Measurements from ENCODE around the gene HAPSTR1.

HAPSTR1 gene

GRCh38 chr16:9123401-9123800 is 32.0 kb downstream of the HAPSTR1 start:
- Histone ChIP-seq H3K9me3 (ENCODE audit: control insufficient read depth, low read length) (no peaks in the 10 kb centered on the region), H3K4me3 (ENCODE audit: extremely low read depth, insufficient read depth, low read length, poor library complexity, severe bottlenecking) (no peak overlapping the region), H3K36me3 (ENCODE audit: control insufficient read depth, insufficient read depth, low read length) (peaks cover 68% of the 10 kb centered on the region), H3K4me1 (ENCODE audit: control insufficient read depth, insufficient read depth, low read length, poor library complexity, severe bottlenecking) (peaks cover 21% of the 10 kb centered on the region), H3K27ac (ENCODE audit: low read depth, low read length, severe bottlenecking) (no peak overlapping the region)
- 92 to 100% methylated on average over 7 of the region's 7 CpGs for WGBS, 2 experiments (ENCODE audit: insufficient coverage in 2 of 2)

GRCh38 chr16:9123871-9124270 is 32.4 kb downstream of the HAPSTR1 start:
- WGBS, 2 experiments (ENCODE audit: insufficient coverage in 2 of 2): 91 to 94% methylated on average over 2 to 4 of the region's 5 CpGs
- peaks cover 63% of the 10 kb centered on the region for H3K36me3 ChIP-seq (ENCODE audit: control insufficient read depth, insufficient read depth, low read length)
- H3K4me3 ChIP-seq (ENCODE audit: extremely low read depth, insufficient read depth, low read length, poor library complexity, severe bottlenecking): no peak overlapping the region
- no peak overlapping the region for H3K27ac ChIP-seq (ENCODE audit: low read depth, low read length, severe bottlenecking)
- H3K9me3 ChIP-seq (ENCODE audit: control insufficient read depth, low read length): no peaks in the 10 kb centered on the region
- H3K4me1 ChIP-seq (ENCODE audit: control insufficient read depth, insufficient read depth, low read length, poor library complexity, severe bottlenecking): peaks cover 25% of the 10 kb centered on the region

GRCh38 chr16:9124444-9124843 is 33.0 kb downstream of the HAPSTR1 start:
- Histone ChIP-seq H3K36me3 (ENCODE audit: control insufficient read depth, insufficient read depth, low read length) (peaks cover 57% of the 10 kb centered on the region), H3K27ac (ENCODE audit: low read depth, low read length, severe bottlenecking) (no peak overlapping the region), H3K4me3 (ENCODE audit: extremely low read depth, insufficient read depth, low read length, poor library complexity, severe bottlenecking) (no peak overlapping the region), H3K9me3 (ENCODE audit: control insufficient read depth, low read length) (no peaks in the 10 kb centered on the region), H3K4me1 (ENCODE audit: control insufficient read depth, insufficient read depth, low read length, poor library complexity, severe bottlenecking) (peaks cover 29% of the 10 kb centered on the region)
- 96 to 100% methylated on average over 7 of the region's 7 CpGs for WGBS, 2 experiments (ENCODE audit: insufficient coverage in 2 of 2)

- H3K27ac ChIP-seq (ENCODE audit: low read depth, low read length, severe bottlenecking): no peak overlapping the region
- 81 to 88% methylated on average over 11 of the region's 12 CpGs for WGBS, 2 experiments (ENCODE audit: insufficient coverage in 2 of 2)
- H3K36me3 ChIP-seq (ENCODE audit: control insufficient read depth, insufficient read depth, low read length): peaks cover 52% of the 10 kb centered on the region
Observed at GRCh38 chr16:9124908-9125584, 33.6 kb downstream of the HAPSTR1 start.

GRCh38 chr16:9125658-9126505 is 34.4 kb downstream of the HAPSTR1 start:
- Histone ChIP-seq H3K27ac (ENCODE audit: low read depth, low read length, severe bottlenecking) (peak overlapping the region; percentile 55), H3K4me3 (ENCODE audit: extremely low read depth, insufficient read depth, low read length, poor library complexity, severe bottlenecking) (no peak overlapping the region), H3K4me1 (ENCODE audit: control insufficient read depth, insufficient read depth, low read length, poor library complexity, severe bottlenecking) (peaks cover 29% of the 10 kb centered on the region), H3K36me3 (ENCODE audit: control insufficient read depth, insufficient read depth, low read length) (peaks cover 44% of the 10 kb centered on the region), H3K9me3 (ENCODE audit: control insufficient read depth, low read length) (no peaks in the 10 kb centered on the region)
- WGBS, 2 experiments (ENCODE audit: insufficient coverage in 2 of 2): 95 to 97% methylated on average over 14 of the region's 17 CpGs

More at GRCh38 chr16:9124908-9125584, 33.6 kb downstream of the HAPSTR1 start:
- H3K4me3 ChIP-seq (ENCODE audit: extremely low read depth, insufficient read depth, low read length, poor library complexity, severe bottlenecking): no peak overlapping the region
- peaks cover 29% of the 10 kb centered on the region for H3K4me1 ChIP-seq (ENCODE audit: control insufficient read depth, insufficient read depth, low read length, poor library complexity, severe bottlenecking)
- H3K9me3 ChIP-seq (ENCODE audit: control insufficient read depth, low read length): no peaks in the 10 kb centered on the region

- Histone ChIP-seq H3K36me3 (ENCODE audit: control insufficient read depth, insufficient read depth, low read length) (peaks cover 37% of the 10 kb centered on the region), H3K4me3 (ENCODE audit: extremely low read depth, insufficient read depth, low read length, poor library complexity, severe bottlenecking) (no peak overlapping the region), H3K4me1 (ENCODE audit: control insufficient read depth, insufficient read depth, low read length, poor library complexity, severe bottlenecking) (peaks cover 29% of the 10 kb centered on the region), H3K27ac (ENCODE audit: low read depth, low read length, severe bottlenecking) (peak overlapping the region; percentile 29), H3K9me3 (ENCODE audit: control insufficient read depth, low read length) (no peaks in the 10 kb centered on the region)
- WGBS, 2 experiments (ENCODE audit: insufficient coverage in 2 of 2): 83 to 94% methylated on average over 2 of the region's 2 CpGs
Observed at GRCh38 chr16:9126609-9127008, 35.2 kb downstream of the HAPSTR1 start.

- peaks cover 29% of the 10 kb centered on the region for H3K4me1 ChIP-seq (ENCODE audit: control insufficient read depth, insufficient read depth, low read length, poor library complexity, severe bottlenecking)
- H3K4me3 ChIP-seq (ENCODE audit: extremely low read depth, insufficient read depth, low read length, poor library complexity, severe bottlenecking): no peak overlapping the region
- H3K36me3 ChIP-seq (ENCODE audit: control insufficient read depth, insufficient read depth, low read length): peaks cover 16% of the 10 kb centered on the region
- no peaks in the 10 kb centered on the region for H3K9me3 ChIP-seq (ENCODE audit: control insufficient read depth, low read length)
- WGBS, 2 experiments (ENCODE audit: insufficient coverage in 2 of 2): 96 to 100% methylated on average over 6 to 9 of the region's 14 CpGs
- H3K27ac ChIP-seq (ENCODE audit: low read depth, low read length, severe bottlenecking): peak overlapping the region; percentile 95
Observed at GRCh38 chr16:9128346-9129342, 37.2 kb downstream of the HAPSTR1 start.

GRCh38 chr16:9134306-9134705 is 42.9 kb downstream of the HAPSTR1 start:
- Histone ChIP-seq H3K4me3 (ENCODE audit: extremely low read depth, insufficient read depth, low read length, poor library complexity, severe bottlenecking) (no peak overlapping the region), H3K4me1 (ENCODE audit: control insufficient read depth, insufficient read depth, low read length, poor library complexity, severe bottlenecking) (no peaks in the 10 kb centered on the region), H3K36me3 (ENCODE audit: control insufficient read depth, insufficient read depth, low read length) (no peaks in the 10 kb centered on the region), H3K9me3 (ENCODE audit: control insufficient read depth, low read length) (no peaks in the 10 kb centered on the region), H3K27ac (ENCODE audit: low read depth, low read length, severe bottlenecking) (no peak overlapping the region)
- WGBS, 2 experiments (ENCODE audit: insufficient coverage in 2 of 2): 97% methylated on average over 3 of the region's 5 CpGs; no CpG with 5 or more reads in 1 of the 2 experiments

- no peak overlapping the region for H3K27ac ChIP-seq (ENCODE audit: low read depth, low read length, severe bottlenecking)
- no peak overlapping the region for H3K4me3 ChIP-seq (ENCODE audit: extremely low read depth, insufficient read depth, low read length, poor library complexity, severe bottlenecking)
- 63 to 69% methylated on average over 4 to 5 of the region's 5 CpGs for WGBS, 2 experiments (ENCODE audit: insufficient coverage in 2 of 2)
- no peaks in the 10 kb centered on the region for H3K36me3 ChIP-seq (ENCODE audit: control insufficient read depth, insufficient read depth, low read length)
- H3K9me3 ChIP-seq (ENCODE audit: control insufficient read depth, low read length): no peaks in the 10 kb centered on the region
- no peaks in the 10 kb centered on the region for H3K4me1 ChIP-seq (ENCODE audit: control insufficient read depth, insufficient read depth, low read length, poor library complexity, severe bottlenecking)
Observed at GRCh38 chr16:9134739-9135138, 43.3 kb downstream of the HAPSTR1 start.

GRCh38 chr16:9135797-9136196 is 44.4 kb downstream of the HAPSTR1 start:
- Histone ChIP-seq H3K9me3 (ENCODE audit: control insufficient read depth, low read length) (no peaks in the 10 kb centered on the region), H3K4me1 (ENCODE audit: control insufficient read depth, insufficient read depth, low read length, poor library complexity, severe bottlenecking) (no peaks in the 10 kb centered on the region), H3K27ac (ENCODE audit: low read depth, low read length, severe bottlenecking) (no peak overlapping the region), H3K4me3 (ENCODE audit: extremely low read depth, insufficient read depth, low read length, poor library complexity, severe bottlenecking) (no peak overlapping the region), H3K36me3 (ENCODE audit: control insufficient read depth, insufficient read depth, low read length) (no peaks in the 10 kb centered on the region)
- WGBS, 2 experiments (ENCODE audit: insufficient coverage in 2 of 2): 90 to 92% methylated on average over 7 to 8 of the region's 8 CpGs
